Thyroid gland (tissue), 4 donors: ENCODE data around the gene SLC2A13.

Experiments
- POLR2A ChIP-seq, 2 donors: fragments of 450-650 bp; IDR thresholded peaks; one replicate each; pipeline ENCODE4 v1.6.1; 2017; ENCODE audit warnings: antibody characterized with exemption in 2 of 2, mild to moderate bottlenecking in 2 of 2, moderate library complexity in 1 of 2
- TF ChIP-seq, protein P1 (sequence below), 6 experiments: fragments of 200-600 bp in 3 of 6; fragments of 450-650 bp in 3 of 6; sonication (generic) in 3 of 6; IDR thresholded peaks; one replicate each; pipeline ENCODE4 v1.5.1; 2016 to 2019; ENCODE audit warnings: antibody characterized with exemption in 6 of 6, mild to moderate bottlenecking in 2 of 6, inconsistent platforms in 1 of 6, moderate library complexity in 1 of 6

DNA sequence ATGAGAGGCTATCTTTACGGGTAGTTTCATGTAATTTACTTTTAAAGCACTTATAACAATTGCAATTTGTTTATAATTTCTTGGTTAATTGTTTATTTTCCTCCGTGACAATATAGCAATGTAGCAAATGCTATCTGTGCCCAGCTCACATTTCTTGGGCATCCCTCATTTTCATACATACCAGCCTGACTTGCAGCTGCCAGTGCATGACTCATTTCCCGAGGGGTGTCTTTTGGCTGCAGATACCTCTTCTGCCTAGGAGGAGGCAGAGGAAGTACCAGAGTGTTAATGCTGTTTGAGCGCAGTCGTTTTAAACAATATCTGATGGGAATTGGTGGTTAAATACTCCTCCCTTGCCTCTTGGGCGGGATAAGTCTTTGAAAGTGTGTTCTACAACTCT is 382.1 kb downstream of the SLC2A13 start:
- no peak for TF ChIP-seq POLR2A (IDR thresholded peaks at IDR 0.05)
- TF ChIP-seq, protein P1, sequence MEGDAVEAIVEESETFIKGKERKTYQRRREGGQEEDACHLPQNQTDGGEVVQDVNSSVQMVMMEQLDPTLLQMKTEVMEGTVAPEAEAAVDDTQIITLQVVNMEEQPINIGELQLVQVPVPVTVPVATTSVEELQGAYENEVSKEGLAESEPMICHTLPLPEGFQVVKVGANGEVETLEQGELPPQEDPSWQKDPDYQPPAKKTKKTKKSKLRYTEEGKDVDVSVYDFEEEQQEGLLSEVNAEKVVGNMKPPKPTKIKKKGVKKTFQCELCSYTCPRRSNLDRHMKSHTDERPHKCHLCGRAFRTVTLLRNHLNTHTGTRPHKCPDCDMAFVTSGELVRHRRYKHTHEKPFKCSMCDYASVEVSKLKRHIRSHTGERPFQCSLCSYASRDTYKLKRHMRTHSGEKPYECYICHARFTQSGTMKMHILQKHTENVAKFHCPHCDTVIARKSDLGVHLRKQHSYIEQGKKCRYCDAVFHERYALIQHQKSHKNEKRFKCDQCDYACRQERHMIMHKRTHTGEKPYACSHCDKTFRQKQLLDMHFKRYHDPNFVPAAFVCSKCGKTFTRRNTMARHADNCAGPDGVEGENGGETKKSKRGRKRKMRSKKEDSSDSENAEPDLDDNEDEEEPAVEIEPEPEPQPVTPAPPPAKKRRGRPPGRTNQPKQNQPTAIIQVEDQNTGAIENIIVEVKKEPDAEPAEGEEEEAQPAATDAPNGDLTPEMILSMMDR (IDR thresholded peaks at IDR 0.05): no peak
